ENCODE data around the gene MICALL1. TPM values are rescaled to one million over a fixed set of nuclear protein-coding genes. Genes with fewer than 3 reads are reported as not detected.
"Not testable (repeated sequence)": the region's sequence is repeated elsewhere in the genome, so short reads cannot be mapped to it uniquely, and the experiment has no call there.

MICALL1 gene
- total and polyA plus RNA-seq, 2 of the 13 experiments (the other 11 are each of a cell fraction or from before 2014, with no cell fraction given), result 7.6 to 10.6 TPM

DNA sequence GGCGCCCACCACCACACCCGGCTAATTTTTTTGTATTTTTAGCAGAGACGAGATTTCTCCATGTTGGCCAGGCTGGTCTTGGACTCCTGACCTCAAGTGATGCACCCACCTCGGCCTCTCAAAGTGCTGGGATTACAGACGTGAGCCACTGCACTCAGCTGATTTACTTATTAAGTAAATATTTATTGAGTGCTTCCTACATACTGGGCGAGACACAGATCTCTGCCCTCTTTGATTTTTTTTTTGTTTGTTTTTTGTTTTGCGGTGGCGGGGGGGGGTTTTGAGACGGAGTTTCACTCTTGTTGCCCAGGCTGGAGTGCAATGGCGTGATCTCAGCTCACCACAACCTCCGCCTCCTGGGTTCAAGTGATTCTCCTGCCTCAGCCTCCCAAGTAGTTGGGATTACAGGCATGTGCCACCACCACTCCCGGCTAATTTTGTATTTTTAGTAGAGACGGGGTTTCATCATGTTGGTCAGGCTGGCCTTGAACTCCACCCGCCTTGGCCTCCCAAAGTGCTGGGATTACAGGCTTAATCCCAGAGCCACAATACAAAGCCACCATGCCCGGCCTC lies 49.8 kb downstream of the MICALL1 start:
- H3K27ac ChIP-seq (ENCODE audit: extremely low read length, insufficient read depth, low read length); FAIRE-seq; in situ Hi-C loops (cut with HindIII; ENCODE audit: extremely low pct_ligation_motif_present, low pct_unique_long_range_greater_than_20kb); H3K9ac ChIP-seq (ENCODE audit: insufficient read depth, low read depth, low read length); intact Hi-C loops (cut with micrococcal nuclease; ENCODE audit: unreplicated experiment); H3K27me3 ChIP-seq (ENCODE audit: control insufficient read depth in 1 of 2, insufficient read depth in 2 of 2, low read length in 2 of 2); H3K9me3 ChIP-seq (ENCODE audit: low read length); H3K4me3 ChIP-seq (replicated peaks in 1 of 3; ENCODE audit: insufficient read depth in 1 of 3, low read depth in 2 of 3, low read length in 3 of 3); H2AFZ ChIP-seq (ENCODE audit: low read length); H4K20me1 ChIP-seq (ENCODE audit: insufficient read depth, low read length); BruUV-seq (replicated peaks); ATAC-seq; CTCF ChIA-PET (ENCODE audit: low intra/inter-chr PET ratio, low total read pairs); TF ChIP-seq FOXA1 (CRISPR knock-in tag; IDR thresholded peaks at IDR 0.05); CREM (CRISPR knock-in tag; IDR thresholded peaks at IDR 0.05); HNF4G (IDR thresholded peaks at IDR 0.05; ENCODE audit: borderline replicate concordance, low read depth, low read length); FOXP1 (IDR thresholded peaks at IDR 0.05); EP300 (CRISPR knock-in tag; IDR thresholded peaks at IDR 0.05; ENCODE audit: borderline replicate concordance): not testable (repeated sequence)
- peak; percentile 25 for DNase-seq (ENCODE audit: low spot score)
- Histone ChIP-seq H3K4me1 (ENCODE audit: insufficient read depth, low read length) (peaks cover 53% of the 10 kb centered on the region), H3K36me3 (replicated peaks in 1 of 2; ENCODE audit: control insufficient read depth in 1 of 2, insufficient read depth in 2 of 2, low read length in 2 of 2) (peaks cover 17 to 35% of the 10 kb centered on the region in 2 experiments), H3K79me2 (ENCODE audit: insufficient read depth, low read length) (peaks cover 33% of the 10 kb centered on the region), H3K4me2 (ENCODE audit: low read depth, low read length) (peak overlapping the region; percentile 97; the same call in 1 of the 2 replicates)
- WGBS (ENCODE audit: low lambda C conversion rate), result 24% methylated on average over 15 of the region's 15 CpGs
- POLR2A ChIA-PET, result interaction anchor here (0.7 to 3.5 kb wide), 5 partner anchors 60 to 1066 kb away, joined by 3 to 19 read pairs (median 4); partner anchors contain the start of genes ANKRD54 and GCAT
- TF ChIP-seq SAP130 (CRISPR knock-in tag; IDR thresholded peaks at IDR 0.05; ENCODE audit: low read depth) (peak; percentile 65), HMG20A (CRISPR knock-in tag; IDR thresholded peaks at IDR 0.05; ENCODE audit: borderline replicate concordance) (peak; percentile 37; the same call in 1 of the 2 replicates), ZMYM2 (CRISPR knock-in tag; IDR thresholded peaks at IDR 0.05) (0 out of 2 replicates have a peak, but pooled peaks have one; percentile 7), NR2F6 (IDR thresholded peaks at IDR 0.05) (peak; percentile 42; the same call in 1 of the 2 replicates), NR2F6 (CRISPR knock-in tag; IDR thresholded peaks at IDR 0.05) (peak; percentile 19; the same call in 1 of the 2 replicates), ZNF205 (CRISPR knock-in tag; IDR thresholded peaks at IDR 0.05) (peak; percentile 100), RXRB (CRISPR knock-in tag; IDR thresholded peaks at IDR 0.05; ENCODE audit: borderline replicate concordance) (peak; percentile 11; the same call in 1 of the 2 replicates), FOXA3 (CRISPR knock-in tag; IDR thresholded peaks at IDR 0.05) (peak; percentile 69), ZNF460 (CRISPR knock-in tag; IDR thresholded peaks at IDR 0.05; ENCODE audit: borderline replicate concordance) (peak; percentile 40; the same call in 1 of the 2 replicates), TCF7 (IDR thresholded peaks at IDR 0.05; ENCODE audit: low read depth) (peak; percentile 47; the same call in 1 of the 2 replicates), FOXA1 (IDR thresholded peaks at IDR 0.05) (peak; percentile 61), MIXL1 (CRISPR knock-in tag; IDR thresholded peaks at IDR 0.05) (0 out of 2 replicates have a peak, but pooled peaks have one; percentile 33), PITX1 (CRISPR knock-in tag; IDR thresholded peaks at IDR 0.05) (peak; percentile 24; the same call in 1 of the 2 replicates), CREM (IDR thresholded peaks at IDR 0.05) (peak; percentile 46; the same call in 1 of the 2 replicates), HNF4G (CRISPR knock-in tag; IDR thresholded peaks at IDR 0.05; ENCODE audit: borderline replicate concordance, low read depth) (peak; percentile 29; the same call in 1 of the 2 replicates), FOXP1 (CRISPR knock-in tag; IDR thresholded peaks at IDR 0.05) (peak; percentile 68; the same call in 1 of the 2 replicates), EP300 (IDR thresholded peaks at IDR 0.05; ENCODE audit: low read depth in 2 of 2, low read length in 2 of 2) (peak in 1 of 2 experiments; percentile 45; a peak in 1 of 4 replicates), ZMYM3 (CRISPR knock-in tag; IDR thresholded peaks at IDR 0.05) (peak; percentile 34; the same call in 1 of the 2 replicates)
- TF ChIP-seq, protein P1, sequence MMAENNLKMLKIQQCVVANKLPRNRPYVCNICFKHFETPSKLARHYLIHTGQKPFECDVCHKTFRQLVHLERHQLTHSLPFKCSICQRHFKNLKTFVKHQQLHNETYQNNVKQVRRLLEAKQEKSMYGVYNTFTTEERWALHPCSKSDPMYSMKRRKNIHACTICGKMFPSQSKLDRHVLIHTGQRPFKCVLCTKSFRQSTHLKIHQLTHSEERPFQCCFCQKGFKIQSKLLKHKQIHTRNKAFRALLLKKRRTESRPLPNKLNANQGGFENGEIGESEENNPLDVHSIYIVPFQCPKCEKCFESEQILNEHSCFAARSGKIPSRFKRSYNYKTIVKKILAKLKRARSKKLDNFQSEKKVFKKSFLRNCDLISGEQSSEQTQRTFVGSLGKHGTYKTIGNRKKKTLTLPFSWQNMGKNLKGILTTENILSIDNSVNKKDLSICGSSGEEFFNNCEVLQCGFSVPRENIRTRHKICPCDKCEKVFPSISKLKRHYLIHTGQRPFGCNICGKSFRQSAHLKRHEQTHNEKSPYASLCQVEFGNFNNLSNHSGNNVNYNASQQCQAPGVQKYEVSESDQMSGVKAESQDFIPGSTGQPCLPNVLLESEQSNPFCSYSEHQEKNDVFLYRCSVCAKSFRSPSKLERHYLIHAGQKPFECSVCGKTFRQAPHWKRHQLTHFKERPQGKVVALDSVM (CRISPR knock-in tag; IDR thresholded peaks at IDR 0.05), result peak; percentile 91
- TF ChIP-seq, protein P2, sequence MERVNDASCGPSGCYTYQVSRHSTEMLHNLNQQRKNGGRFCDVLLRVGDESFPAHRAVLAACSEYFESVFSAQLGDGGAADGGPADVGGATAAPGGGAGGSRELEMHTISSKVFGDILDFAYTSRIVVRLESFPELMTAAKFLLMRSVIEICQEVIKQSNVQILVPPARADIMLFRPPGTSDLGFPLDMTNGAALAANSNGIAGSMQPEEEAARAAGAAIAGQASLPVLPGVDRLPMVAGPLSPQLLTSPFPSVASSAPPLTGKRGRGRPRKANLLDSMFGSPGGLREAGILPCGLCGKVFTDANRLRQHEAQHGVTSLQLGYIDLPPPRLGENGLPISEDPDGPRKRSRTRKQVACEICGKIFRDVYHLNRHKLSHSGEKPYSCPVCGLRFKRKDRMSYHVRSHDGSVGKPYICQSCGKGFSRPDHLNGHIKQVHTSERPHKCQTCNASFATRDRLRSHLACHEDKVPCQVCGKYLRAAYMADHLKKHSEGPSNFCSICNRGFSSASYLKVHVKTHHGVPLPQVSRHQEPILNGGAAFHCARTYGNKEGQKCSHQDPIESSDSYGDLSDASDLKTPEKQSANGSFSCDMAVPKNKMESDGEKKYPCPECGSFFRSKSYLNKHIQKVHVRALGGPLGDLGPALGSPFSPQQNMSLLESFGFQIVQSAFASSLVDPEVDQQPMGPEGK (CRISPR knock-in tag; IDR thresholded peaks at IDR 0.05), result peak; percentile 21; the same call in 1 of the 2 replicates
